Measurements from ENCODE around the gene CRKL.
"Not testable (repeated sequence)": the region's sequence is repeated elsewhere in the genome, so short reads cannot be mapped to it uniquely, and the experiment has no call there.

Gene CRKL

DNA sequence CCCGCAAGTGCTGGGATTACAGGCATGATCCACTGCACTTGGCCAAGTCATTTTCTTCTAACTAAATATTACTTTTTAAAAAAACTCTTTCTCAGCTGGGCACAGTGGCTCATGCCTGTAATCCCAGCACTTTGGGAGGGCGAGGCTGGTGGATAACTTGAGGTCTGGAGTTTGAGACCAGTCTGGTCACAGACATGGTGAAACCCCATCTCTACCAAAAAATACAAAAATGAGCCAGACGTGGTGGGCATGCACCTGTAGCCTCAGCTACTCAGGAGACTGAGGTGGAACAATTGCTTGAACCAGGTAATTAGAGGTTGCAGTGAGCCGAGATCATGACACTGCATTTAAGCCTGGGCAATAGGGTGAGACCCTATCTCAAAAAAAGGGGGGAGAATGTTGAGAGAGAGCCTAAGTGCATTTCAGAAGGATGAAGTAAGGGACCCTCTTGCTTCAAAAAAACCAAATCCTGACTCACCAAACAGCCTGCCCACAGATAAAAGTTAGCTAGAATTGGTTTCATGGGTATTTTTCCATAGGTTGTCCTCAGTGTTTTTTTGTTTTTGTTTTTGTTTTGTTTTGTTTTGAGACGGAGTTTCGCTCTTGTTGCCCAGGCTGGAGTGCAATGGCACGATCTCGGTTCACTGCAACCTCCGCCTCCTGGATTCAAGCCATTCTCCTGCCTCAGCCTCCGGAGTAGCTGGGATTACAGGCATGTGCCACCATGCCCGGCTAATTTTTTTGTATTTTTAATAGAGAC is 18.8 kb downstream of the CRKL start:
- DNase-seq, result not testable (repeated sequence)

DNA sequence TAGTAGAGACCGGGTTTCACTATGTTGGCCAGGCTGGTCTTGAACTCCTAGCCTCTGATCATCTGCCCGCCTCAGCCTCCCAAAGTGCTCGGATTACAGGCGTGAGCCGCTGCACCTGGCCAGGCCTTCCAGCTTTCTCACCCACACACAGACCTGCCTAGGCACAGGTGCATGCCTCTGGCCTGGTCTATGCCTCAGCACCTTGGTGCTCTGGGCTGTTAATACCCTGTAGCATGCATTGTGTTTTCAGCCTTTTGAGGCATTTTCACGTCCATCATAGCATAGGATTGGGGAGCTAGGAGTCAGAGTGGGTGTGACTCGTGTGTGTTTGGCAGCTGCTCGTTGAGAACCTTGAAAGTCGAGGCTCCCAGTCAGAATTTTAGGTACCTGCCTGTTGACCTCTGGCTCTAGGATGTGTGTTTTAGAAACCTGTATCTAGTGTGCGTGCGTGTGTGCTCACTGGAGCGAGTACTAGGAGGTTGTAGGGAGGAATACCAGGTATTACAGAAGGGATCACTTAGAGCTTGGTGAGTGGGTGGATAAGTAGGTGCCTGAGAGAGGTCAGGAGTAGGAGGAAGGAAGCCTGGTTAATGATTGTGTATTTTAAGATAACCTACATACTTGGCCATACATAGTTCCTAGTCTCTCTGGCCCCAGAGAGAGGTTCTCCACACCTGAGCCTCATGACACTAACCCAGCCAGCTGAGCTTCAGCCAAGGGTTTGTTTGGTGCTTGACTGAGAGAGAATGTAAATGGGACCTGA is 20.0 kb downstream of the CRKL start:
- DNase-seq, result no peak

DNA sequence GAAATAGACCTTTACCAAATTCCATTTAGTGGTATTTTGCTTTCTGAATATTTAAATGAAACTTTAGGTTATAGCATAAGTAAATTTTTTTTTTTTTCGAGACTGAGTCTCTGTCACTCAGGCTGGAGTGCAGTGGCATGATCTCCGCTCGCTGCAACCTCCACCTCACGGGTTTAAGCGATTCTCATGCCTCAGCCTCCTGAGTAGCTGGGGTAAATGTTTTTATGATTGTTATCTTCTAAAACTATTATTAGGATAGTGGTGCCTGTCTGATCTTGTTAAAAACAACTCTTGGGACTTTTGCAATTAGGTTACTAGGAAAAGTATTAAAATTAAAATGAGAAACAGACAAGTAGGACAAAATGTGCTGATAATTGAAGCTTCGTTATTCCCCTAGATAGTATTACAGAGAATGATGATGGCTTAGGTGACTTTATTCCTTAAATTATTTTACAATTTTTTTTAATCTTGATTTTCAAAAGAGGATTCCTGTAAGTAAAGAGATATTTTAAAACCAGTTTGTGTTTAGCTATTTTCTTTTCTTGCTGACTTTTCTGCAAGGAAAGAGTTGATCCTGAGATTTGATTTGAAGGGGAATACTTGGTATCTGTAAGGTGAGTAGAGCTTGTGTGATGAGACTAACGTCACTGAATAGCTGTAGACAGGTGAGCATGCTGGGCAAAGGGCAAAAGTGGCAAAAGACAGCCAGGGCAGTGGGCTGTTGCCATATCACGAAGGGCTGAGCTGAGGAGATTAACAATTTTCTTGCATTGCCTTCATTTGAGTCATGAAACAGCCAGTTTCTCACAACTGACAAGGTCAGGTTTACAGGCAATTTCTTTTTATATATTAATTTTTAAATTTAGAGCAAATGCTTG is 20.8 kb downstream of the CRKL start:
- DNase-seq, result no peak

DNA sequence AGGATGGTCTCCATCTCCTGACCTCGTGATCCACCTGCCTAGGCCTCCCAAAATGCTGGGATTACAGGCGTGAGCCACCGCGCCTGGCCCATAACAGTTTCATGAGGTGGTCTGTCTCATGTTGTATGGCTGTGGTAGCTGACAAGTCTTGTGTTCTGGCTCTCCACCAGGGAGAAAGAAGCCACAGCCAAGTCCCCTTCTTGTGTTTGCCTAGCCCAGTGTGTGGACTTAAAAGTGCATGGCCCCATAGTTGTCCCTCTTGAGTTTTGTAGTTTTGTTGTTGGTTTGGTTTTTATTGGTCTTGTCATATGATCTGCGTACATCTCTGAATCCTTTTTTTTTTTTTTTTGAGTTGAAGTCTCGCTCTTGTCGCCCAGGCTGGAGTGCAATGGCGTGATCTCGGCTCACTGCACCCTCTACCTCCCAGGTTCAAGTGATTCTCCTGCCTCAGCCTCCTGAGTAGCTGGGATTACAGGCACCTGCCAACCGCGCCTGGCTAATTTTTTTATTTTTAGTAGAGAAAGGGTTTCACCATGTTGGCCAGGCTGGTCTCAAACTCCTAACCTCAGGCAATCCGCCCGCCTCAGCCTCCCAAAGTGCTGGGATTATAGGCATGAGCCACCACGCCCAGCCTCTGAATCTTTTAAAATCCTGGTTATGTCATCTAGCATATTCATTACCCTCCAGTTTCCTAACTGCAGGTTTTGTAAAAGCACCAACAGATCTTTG is 22.4 kb downstream of the CRKL start:
- not testable (repeated sequence) for DNase-seq

DNA sequence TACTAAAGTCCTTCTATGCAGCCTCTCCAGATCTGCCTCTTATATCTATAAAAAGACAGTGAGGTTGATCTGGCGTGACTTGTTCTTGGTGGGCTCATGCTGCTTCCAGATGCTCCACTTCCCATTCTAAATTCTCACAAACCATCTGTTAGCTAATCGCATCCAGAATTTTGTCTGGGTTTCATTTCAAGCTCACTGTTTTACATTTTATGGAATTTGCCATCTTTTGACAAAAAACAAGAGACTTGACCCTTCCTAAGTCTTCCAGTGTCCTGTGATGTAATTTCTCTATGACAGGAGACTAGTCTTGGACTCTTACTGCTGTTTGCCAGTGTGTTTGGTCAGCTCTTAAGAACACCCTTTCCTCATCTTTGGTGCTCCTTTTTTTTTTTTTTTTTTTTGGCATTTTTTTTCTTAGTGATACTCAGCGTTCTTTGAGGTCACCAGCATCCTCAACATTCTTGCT is 23.0 kb downstream of the CRKL start:
- no peak for DNase-seq

DNA sequence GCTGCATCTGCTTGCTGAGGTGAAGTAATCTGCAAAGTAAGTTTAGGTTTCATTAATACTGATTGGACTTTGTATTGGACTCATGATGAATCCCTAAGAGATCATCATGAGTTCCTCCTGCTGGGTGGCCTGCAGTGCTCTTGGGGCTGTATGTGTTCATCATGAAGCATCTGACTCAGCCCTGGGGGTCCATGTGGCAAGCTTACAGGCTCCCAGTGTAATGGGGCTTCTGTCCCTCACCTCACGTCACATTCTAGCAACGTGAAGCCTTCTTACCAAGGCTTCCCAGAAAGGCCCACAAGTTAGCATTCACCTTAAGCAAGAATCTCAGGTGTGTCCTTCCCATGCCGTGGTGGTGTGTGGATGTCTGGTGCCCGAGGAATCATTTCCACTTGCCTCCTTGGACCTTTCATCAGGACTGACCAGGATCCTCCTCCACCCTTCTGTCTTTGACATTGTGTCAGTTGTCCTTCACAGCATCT is 23.7 kb downstream of the CRKL start:
- no peak for DNase-seq

DNA sequence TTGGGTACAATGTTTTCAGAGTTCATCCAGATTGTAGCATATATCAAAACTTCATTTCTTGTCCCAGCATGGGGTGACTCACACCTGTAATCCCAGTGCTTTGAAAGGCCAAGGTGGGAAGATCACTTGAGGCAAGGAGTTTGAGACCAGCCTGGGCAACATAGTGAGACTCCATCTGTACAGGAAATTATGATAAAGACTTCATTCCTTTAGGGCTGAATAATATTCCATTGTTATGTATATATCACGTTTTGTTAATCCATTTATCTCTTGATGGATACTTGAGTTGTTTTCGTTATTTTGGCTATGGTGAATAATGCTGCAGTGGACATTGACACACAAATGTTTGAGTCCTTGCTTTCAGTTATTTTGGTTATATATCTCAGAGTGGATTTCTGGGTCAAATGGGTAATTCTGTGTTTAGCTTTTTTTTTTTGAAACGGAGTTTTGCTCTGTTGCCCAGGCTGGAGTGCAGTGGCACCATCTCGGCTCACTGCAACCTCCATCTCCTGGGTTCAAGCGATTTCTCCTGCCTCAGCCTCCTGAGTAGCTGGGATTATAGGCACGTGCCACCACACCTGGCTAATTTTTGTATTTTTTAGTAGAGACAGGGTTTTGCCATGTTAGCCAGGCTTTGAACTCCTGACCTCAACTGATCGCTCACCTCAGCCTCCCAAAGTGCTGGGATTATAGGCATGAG is 25.1 kb downstream of the CRKL start:
- DNase-seq, result not testable (repeated sequence)

DNA sequence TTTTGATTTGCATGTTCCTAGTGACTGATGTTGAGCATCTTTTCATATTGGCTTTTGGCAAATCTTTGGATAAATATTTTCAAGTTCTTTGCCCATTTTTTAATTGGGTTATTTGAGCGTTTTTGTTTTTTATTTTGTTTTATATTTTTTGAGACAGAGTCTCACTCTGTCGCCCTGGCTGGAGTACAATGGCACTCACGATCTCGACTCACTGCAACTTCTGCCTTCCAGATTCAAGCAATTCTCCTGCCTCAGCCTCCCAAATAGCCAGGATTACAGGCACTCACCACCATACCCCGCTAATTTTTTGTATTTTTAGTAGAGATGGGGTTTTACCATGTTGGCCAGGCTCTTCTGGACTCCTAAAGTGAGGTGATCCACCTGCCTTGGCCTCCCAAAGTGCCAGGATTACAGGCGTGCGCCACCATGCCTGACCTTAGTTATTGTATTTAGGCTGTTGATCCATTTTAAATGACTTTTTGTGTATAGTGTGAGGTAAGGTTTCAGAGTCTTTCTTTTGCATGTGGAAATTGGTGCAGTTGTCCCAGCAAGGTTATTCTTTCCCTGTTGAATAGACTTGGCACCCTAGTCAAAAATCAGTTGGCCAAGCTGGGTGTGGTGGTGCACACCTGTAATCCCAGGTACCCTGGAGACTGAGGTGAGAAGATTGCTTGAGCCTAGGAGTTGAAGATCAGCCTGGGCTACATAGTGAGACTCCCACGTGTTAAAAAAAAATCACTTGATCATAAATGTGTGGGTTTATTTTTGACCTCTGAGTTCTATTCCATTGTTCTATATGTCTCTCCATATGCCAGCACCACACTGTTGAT is 26.1 kb downstream of the CRKL start:
- DNase-seq, result no peak

DNA sequence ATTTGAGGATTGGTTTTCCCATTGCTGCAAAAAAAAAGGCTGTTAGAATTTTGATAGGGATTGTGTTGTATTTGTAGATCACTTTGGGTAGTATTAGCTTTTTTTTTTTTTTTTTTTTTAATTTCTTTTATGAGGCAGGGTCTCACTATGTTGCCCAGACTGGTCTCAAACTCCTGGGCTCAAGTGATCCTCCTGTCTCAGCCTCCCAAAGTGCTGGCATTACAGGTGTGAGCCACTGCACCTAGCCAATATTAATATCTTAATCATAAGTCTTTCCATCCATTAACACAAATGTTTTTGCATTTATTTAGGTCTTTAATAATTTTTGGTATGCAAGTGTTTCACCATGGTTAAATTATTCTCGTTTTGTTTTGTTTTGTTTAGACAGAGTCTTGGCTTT is 26.8 kb downstream of the CRKL start:
- no peak for DNase-seq

DNA sequence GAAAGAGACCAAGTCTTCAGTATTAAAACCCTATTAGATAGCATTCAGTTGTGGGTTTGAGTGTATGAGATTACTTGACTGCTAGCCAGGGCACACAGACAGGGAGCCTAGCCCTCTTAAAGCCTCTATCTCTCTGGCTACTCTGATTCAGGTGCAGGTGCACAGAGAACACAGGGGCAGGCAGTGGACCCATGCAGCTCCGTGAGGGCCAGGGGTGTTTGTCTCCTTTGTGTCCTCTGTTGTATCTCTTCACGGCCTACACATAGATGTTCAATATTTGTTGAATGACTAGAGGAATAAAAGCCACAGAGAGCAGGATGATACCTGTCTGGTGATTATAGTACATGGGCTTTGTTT is 28.3 kb downstream of the CRKL start:
- DNase-seq, result no peak

DNA sequence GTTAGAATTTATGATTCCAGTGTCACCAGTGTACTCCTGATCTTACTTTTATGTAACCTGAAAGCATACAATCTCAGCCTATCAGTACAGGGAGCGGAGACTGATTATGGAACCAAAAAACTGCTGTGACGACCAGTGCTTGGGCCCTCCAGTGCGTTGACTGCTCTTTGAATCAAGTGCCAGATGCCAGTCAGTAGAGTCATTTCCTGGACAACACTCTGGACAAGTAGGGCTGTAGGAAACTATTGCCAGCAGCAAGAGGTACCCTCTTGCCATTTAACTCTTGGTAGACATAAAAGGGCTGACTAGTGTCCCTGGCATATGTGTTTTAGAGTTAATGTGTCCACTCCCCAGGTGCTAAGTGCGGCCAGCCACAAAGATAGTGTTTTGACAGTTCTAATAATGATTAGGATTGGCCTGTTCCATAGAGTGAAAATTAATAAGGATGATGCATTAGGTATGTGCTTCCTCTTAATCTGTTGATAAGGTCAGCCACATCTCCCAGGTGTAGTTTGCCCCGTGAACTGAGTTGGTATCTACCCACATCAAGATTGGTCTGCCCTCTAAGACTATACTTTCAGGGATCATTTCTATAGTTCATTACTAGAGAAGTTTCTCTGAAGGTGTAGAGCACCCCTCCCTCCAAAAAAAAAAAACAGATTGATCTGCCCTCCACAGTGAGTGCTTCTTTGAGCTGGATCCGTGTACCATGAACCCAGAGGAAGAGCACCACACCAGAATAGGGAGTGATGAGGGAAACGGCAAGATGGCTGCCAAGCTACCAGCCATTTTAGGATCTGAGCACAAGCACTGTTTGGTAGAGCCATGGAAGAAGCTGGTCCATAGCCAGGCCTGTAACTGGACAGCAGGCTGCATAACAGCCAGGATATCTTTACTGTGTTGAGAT is 29.1 kb downstream of the CRKL start:
- no peak for DNase-seq

DNA sequence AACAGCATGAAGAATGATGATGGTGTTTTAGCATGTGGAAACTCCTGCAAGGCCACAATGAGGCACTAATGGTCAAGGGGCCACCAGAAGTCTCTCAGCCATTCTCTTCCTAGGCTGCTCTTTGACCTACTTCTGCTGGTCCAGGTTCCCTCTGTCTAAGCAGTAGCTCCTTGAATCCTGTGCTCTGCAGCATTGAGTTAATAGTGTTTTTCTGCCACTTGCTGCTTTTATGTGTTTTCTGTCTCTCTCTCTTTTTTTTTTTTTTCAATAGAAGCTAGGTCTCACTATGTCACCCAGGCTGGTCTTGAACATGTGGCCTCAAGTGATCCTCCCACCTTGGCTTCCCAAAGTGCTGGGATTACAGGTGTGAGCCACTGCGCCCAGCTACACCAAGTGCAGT is 29.8 kb downstream of the CRKL start:
- no peak for DNase-seq

DNA sequence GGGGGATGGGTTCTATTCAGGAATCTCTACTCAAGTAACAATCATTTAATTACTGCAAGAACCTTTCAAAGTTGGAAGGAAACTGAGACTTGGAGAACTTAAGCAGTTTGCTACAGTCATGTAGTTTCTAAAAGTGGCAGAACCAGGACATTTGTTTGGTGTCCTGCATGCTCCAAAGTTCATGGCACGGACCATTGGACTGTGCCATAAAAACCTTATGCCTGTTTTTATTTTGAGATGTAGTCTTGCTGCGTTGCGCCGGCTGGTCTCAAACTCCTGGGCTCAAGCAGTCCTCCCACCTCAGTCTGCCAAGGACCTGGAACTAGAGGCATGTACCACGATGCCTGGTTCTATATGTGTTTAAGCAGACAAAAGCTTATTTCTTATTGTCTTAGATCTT is 31.2 kb downstream of the CRKL start:
- DNase-seq, result no peak

DNA sequence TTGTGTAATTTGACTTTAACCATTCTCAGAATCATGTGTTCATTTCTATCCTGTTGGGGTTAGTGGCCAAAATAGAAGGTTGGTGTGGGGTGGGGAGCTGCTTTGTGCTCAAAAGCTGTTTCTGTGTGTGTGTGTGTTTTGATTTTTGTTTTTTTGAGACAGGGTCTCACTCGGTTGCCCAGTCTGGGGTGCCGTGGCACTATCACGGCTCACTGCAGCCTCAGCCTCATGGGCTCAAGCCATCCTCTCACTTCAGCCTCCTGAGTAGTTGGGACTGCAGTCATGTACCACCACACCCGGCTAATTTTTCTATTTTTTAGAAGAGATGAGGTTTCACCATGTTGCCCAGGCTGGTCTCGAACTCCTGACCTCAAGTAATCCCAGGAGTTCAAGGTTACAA is 31.8 kb downstream of the CRKL start:
- no peak for DNase-seq

DNA sequence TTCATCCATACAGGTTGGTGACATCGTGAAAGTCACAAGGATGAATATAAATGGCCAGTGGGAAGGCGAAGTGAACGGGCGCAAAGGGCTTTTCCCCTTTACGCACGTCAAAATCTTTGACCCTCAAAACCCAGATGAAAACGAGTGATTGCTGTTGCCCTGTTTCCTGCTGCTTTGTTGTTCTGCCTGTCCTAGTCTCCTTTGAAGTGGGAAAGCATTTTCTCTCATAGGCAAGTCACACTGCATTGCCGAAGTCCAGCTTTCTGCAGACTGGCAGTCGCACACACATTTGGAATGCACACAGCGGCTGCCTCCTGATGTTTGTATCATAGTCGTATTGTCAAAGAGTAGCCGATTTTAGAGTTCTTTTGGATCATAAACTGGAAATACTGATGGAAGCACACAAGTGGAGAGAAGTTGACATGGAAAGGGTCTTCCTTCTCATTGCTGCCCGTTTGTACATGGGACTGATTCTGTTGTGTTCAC is 32.5 kb downstream of the CRKL start:
- no peak for DNase-seq

DNA sequence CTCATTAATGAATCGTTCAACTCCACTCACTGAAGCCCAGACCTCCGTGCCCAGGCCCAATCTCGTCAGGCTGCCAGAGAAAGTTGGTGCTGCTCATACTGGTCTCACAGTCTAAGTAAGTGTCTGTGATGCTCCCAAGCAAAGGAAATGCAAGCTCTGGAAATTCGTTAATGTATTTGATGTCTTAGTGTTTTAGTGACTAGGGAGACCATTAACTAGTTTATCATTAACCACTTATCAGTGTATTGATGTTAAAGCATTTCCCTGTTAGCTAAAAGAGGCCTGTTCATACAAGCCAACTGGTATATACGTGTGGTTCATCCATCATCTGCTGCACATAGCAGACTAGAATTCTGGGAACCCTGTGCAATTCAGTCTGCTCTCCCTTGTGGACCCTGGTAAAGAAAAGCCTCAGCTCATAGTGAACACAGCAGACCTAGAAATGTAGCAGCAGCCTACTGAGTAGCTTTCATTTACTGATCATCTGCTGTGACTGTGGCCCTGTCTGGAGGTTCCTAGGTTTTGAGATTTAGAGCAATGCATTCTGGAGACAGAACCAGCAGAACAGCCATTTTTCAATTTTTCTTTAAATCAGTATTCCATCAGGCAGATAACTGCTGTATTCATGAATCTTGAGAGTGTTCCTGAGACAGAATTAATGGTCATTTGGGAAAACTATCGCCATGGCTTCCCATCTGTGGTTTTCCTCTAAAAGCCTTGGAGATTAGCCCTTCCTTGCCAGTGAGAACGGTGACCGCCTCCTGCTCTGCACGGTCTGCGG is 34.1 kb downstream of the CRKL start:
- no peak for DNase-seq

DNA sequence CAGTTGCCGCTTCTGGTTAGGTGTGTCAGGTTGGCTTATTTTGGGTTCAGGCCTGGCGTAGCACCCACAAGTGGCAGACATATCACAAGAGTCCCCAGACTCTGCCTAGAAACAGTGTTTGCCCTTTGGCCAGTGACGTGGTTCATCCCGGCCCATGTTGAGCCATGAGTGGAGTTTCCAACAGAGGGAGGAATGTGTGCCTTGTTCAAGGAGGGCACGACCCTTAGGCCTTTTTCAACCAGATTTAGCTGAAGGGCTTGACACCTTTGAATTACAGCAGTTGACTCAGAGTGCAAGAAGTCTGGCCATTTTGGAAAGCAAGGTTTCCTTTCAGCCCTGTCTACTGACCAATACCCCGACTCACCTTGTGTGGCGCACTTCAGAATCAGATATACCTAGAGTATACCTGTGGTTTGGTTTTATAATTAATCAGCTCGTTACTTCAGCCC is 34.7 kb downstream of the CRKL start:
- no peak for DNase-seq

DNA sequence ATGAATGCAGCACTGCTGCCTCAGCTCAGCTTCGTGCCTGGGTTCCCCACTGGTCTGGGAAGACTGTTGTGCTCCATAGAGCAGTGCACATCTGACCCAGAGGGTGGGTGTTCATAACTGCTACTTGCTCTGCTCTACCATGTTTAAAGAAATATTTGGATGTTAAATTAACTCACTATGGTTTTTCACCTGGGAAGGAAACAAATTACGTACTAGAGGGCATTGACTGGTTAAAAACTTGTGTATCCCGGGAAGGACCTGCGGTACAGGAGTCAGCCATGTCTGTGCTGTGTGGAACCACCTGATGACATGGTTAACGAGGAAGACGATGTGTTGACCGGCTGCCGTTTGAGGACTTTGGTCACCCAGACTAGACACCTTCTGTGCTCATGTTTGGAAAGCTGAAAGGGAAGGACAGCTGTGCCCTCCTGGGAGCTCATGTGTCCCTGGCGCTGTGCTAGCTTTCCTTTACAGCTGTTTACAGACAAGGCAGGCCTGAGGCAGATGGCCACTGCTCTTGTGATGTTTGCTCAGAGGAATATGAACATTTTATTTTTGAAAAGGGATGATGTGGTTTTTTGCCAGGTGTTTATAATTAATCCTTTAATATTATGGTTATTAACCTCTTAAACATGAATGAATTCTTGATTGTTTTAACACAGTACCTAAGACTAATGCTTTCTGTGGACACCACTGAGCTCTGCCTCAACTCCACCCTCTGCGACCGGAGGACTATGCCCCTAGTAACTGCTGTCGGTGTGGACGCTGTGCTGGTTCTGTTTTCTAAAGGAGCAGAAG is 35.5 kb downstream of the CRKL start:
- DNase-seq, result no peak

Data from NCI-H510A (cell line).